ENCODE data around the gene NPDC1. TPM values are rescaled to one million over a fixed set of nuclear protein-coding genes. Genes with fewer than 3 reads are reported as not detected.

Gene NPDC1
- total and polyA plus RNA-seq, 2 of the 8 experiments (the other 6 are each of a cell fraction or from before 2014, with no cell fraction given): 26.2 to 44.1 TPM

DNA sequence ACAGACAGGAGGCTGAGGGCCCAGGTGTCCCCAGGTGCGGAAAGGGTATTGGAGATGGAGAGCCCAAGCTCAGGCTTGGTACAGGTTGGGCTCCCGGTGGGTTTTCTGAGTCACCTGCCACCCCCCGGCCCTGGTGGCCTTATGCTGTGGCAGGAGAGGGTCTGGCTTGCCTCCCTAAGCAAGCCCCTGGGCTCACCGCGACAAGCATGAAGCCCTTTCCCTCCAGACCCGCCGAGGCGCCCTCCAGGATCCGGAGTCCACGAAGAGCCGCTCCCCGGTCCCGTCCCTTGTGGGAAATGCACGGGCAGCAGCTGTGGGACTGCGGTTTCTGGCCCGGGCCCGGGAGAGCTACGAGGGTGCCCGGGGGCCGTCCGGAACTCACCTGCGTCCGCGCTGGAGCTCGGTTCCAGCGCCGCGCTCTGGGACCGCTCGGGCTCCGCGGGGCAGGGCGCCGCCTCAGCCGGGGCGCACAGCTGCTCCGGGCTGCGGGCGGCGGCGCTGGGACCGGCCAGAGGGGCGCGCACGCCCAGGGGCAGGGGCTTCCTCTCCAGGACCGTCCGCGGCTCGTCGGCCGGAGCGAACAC, 23.6 kb upstream of the NPDC1 start:
- Histone ChIP-seq H2BK15ac (ENCODE audit: low read length) (no peak overlapping the region), H3K18ac (ENCODE audit: extremely low read depth, low read length) (no peak overlapping the region; the same call in 1 of the 2 replicates), H2BK120ac (replicated peaks; ENCODE audit: low read depth, low read length) (no peak overlapping the region), H2BK12ac (ENCODE audit: low read depth, low read length) (no peak overlapping the region), H3K4me1 (replicated peaks in 1 of 4; ENCODE audit: control insufficient read depth in 3 of 4, insufficient read depth in 4 of 4, low read length in 3 of 4) (peaks cover 0 to 21% (median 18%) of the 10 kb centered on the region in 4 experiments; a peak in 6 of 7 replicates), H3K36me3 (ENCODE audit: control insufficient read depth in 2 of 4, insufficient read depth in 4 of 4, low read length in 3 of 4) (no peaks in the 10 kb centered on the region), H3K27me3 (replicated peaks in 1 of 4; ENCODE audit: control insufficient read depth in 3 of 4, extremely low read depth in 1 of 4, insufficient read depth in 3 of 4, low read length in 3 of 4) (peaks cover 0 to 18% (median 7%) of the 10 kb centered on the region in 4 experiments; a peak in 5 of 7 replicates), H3K79me2 (ENCODE audit: control insufficient read depth in 1 of 2, insufficient read depth in 2 of 2, low read length in 2 of 2) (no peaks in the 10 kb centered on the region), H4K20me1 (replicated peaks in 1 of 2; ENCODE audit: control insufficient read depth in 1 of 2, insufficient read depth in 2 of 2, low read length in 2 of 2) (peaks cover 23 to 25% of the 10 kb centered on the region in 2 experiments), H3K9ac (replicated peaks in 1 of 4; ENCODE audit: extremely low read depth in 1 of 4, low read depth in 3 of 4, low read length in 3 of 4) (no peak overlapping the region; a peak in 1 of 7 replicates), H3K27ac (ENCODE audit: low read depth, low read length) (no peak overlapping the region), H3K23me2 (ENCODE audit: low read depth, low read length) (peaks cover 13% of the 10 kb centered on the region), H3K4me3 (ENCODE audit: extremely low read depth in 1 of 4, insufficient read depth in 2 of 4, low read depth in 3 of 4, low read length in 4 of 4) (peak overlapping the region; percentile 46 to 64 (median 48)), H4K91ac (replicated peaks; ENCODE audit: insufficient read length, low read length) (no peak overlapping the region), H3K23ac (ENCODE audit: insufficient read length) (no peak overlapping the region), H2BK5ac (ENCODE audit: low read depth, low read length) (no peak overlapping the region), H4K5ac (ENCODE audit: insufficient read length, low read depth, low read length) (no peak overlapping the region), H2AK5ac (ENCODE audit: low read depth, low read length) (no peak overlapping the region), H4K8ac (ENCODE audit: extremely low read depth, insufficient read depth, low read length) (peak overlapping the region; percentile 89; the same call in 1 of the 2 replicates), H3K79me1 (ENCODE audit: low read depth, low read length) (peaks cover 2% of the 10 kb centered on the region; the same call in 1 of the 2 replicates), H2AFZ (ENCODE audit: low read length) (no peak overlapping the region), H3K56ac (replicated peaks; ENCODE audit: insufficient read length, low read depth, low read length) (peak overlapping the region; percentile 12), H3K14ac (ENCODE audit: insufficient read length) (no peak overlapping the region), H3K4ac (replicated peaks; ENCODE audit: insufficient read length, low read depth, low read length) (no peak overlapping the region), H2BK20ac (ENCODE audit: low read length) (no peak overlapping the region), H3K9me3 (ENCODE audit: insufficient read depth in 2 of 2, low read depth in 1 of 2, low read length in 1 of 2) (no peaks in the 10 kb centered on the region), H3K4me2 (ENCODE audit: insufficient read depth in 1 of 2, low read depth in 2 of 2, low read length in 2 of 2) (peak overlapping the region; percentile 73 to 85)
- ChIA-PET POLR2A (ENCODE audit: partially characterized antibody) (interaction anchor here (1.0 to 2.0 kb wide), 8 partner anchors 8 to 171 kb away, joined by 3 to 7 read pairs (median 4); partner anchors contain the start of genes MAN1B1, TUBB4B and UAP1L1), CTCF (ENCODE audit: partially characterized antibody) (interaction anchor here (0.6 to 13.5 kb wide), 21 partner anchors 8 to 312 kb away, joined by 3 to 291 read pairs (median 6); partner anchors contain the start of genes ABCA2, CYSRT1, ENTPD2 and FUT7)
- TF ChIP-seq NANOG (IDR thresholded peaks at IDR 0.05; ENCODE audit: insufficient read depth, low read depth, low read length, poor library complexity, severe bottlenecking) (no peak), SIN3A (conservative IDR thresholded peaks at IDR 0.05 in 1 of 2, IDR thresholded peaks at IDR 0.05 in 1 of 2; ENCODE audit: low read depth in 1 of 2, low read length in 2 of 2) (no peak), BACH1 (IDR thresholded peaks at IDR 0.05; ENCODE audit: low read length) (peak; percentile 19; the same call in 1 of the 2 replicates)
- FAIRE-seq (no peak), DNase-seq (ENCODE audit: low read depth in 1 of 2, low spot score in 2 of 2) (no peak)
- 11% methylated on average over 38 of the region's 52 CpGs; no CpG with 5 or more reads in 1 of the 2 experiments for WGBS, 2 experiments (ENCODE audit: extremely low coverage in 1 of 2, insufficient coverage in 1 of 2, insufficient read length in 1 of 2, insufficient replicate concordance in 2 of 2, low coverage in 1 of 2, low lambda C conversion rate in 2 of 2, missing lambda C conversion rate in 1 of 2)
